ENCODE results near the gene NACC1.

- TF ChIP-seq CTCF (IDR thresholded peaks at IDR 0.05) (no peak), POLR2A (IDR thresholded peaks at IDR 0.05) (no peak), POLR2AphosphoS5 (IDR thresholded peaks at IDR 0.05) (no peak)
These were observed 39.0 kb upstream of the NACC1 start for GRCh38 chr19:13078897-13079541.
